TTC549 (cell line): Measurements from ENCODE around the gene ACOT11.

ENCODE experiments used
- FAIRE-seq: peaks from 2 replicates; lab custom pipeline; 2012; peaks lifted over from hg19 to GRCh38; lab: Jason Lieb, UNC

Gene ACOT11

GRCh38 chr1:54591127-54591756 is 43.2 kb downstream of the ACOT11 start:
- FAIRE-seq, result no peak

- no peak for FAIRE-seq
Measured at GRCh38 chr1:54593571-54594160, 45.6 kb downstream of the ACOT11 start.

GRCh38 chr1:54594463-54594862 is 46.4 kb downstream of the ACOT11 start:
- no peak for FAIRE-seq

- no peak for FAIRE-seq
Measured at GRCh38 chr1:54595956-54596498, 48.0 kb downstream of the ACOT11 start.

GRCh38 chr1:54596756-54597155 is 48.7 kb downstream of the ACOT11 start:
- no peak for FAIRE-seq

- FAIRE-seq, result no peak
Measured at GRCh38 chr1:54597455-54598030, 49.5 kb downstream of the ACOT11 start.

- FAIRE-seq, result no peak
Measured at GRCh38 chr1:54599211-54599823, 51.3 kb downstream of the ACOT11 start.

- FAIRE-seq, result no peak
Measured at GRCh38 chr1:54600947-54601721, 53.1 kb downstream of the ACOT11 start.

GRCh38 chr1:54601730-54602129 is 53.7 kb downstream of the ACOT11 start:
- no peak for FAIRE-seq

- no peak for FAIRE-seq
Measured at GRCh38 chr1:54602554-54602953, 54.5 kb downstream of the ACOT11 start.

- FAIRE-seq, result no peak
Measured at GRCh38 chr1:54603241-54603640, 55.2 kb downstream of the ACOT11 start.

GRCh38 chr1:54604051-54604450 is 56.0 kb downstream of the ACOT11 start:
- FAIRE-seq, result no peak

GRCh38 chr1:54604572-54605370 is 56.7 kb downstream of the ACOT11 start:
- FAIRE-seq, result no peak

GRCh38 chr1:54606096-54606989 is 58.3 kb downstream of the ACOT11 start:
- no peak for FAIRE-seq

GRCh38 chr1:54606990-54607325 is 58.9 kb downstream of the ACOT11 start:
- FAIRE-seq, result no peak

GRCh38 chr1:54607821-54608565 is 60.0 kb downstream of the ACOT11 start:
- no peak for FAIRE-seq

GRCh38 chr1:54608566-54609230 is 60.7 kb downstream of the ACOT11 start:
- no peak for FAIRE-seq

GRCh38 chr1:54609301-54609921 is 61.4 kb downstream of the ACOT11 start:
- FAIRE-seq, result no peak

GRCh38 chr1:54610048-54610447 is 62.0 kb downstream of the ACOT11 start:
- FAIRE-seq, result no peak
